Panc1 (cell line): ENCODE data around the gene ZNF316. TPM values are rescaled to one million over a fixed set of nuclear protein-coding genes. Genes with fewer than 3 reads are reported as not detected.

ENCODE experiments used
- ATAC-seq: fragments of 200-7000 bp; cut with Tn5 transposase; 2 replicates; pipeline ENCODE4 v1.9.1; 2020; ENCODE audit warnings: mild to moderate bottlenecking, moderate library complexity
- BruUV-seq: library from RNA; stranded (reverse); fragments of 400-500 nt; replicated peaks from 2 replicates; lab custom pipeline; 2021; lab: Mats Ljungman, UMichigan
- CTCF ChIA-PET: fragments of 300-600 bp; sonication (Branson Sonifier 250); formaldehyde crosslinking; loops from one replicate; lab custom pipeline; 2022; ENCODE audit warnings: antibody characterized with exemption; lab: Charles Lee
- POLR2A ChIA-PET: fragments of 300-600 bp; sonication (Branson Sonifier 250); formaldehyde crosslinking; loops from one replicate; lab custom pipeline; 2022; ENCODE audit warnings: antibody characterized with exemption; lab: Charles Lee
- DNase-seq: peaks from one replicate; pipeline ENCODE4 v3.0.0-alpha.2; 2010; ENCODE audit warnings: low read depth, low spot score
- H3K27ac ChIP-seq: 2 replicates; pipeline ENCODE4 v1.5.1; 2011; ENCODE audit warnings: mild to moderate bottlenecking, low read length, inconsistent platforms
- H3K27me3 ChIP-seq: fragments of 200-500 bp; sonication (Bioruptor generic); 2 replicates; pipeline ENCODE4 v1.6.0; 2014; ENCODE audit warnings: low read length, inconsistent platforms; ENCODE audit not compliant: control insufficient read depth, insufficient read depth
- H3K36me3 ChIP-seq: fragments of 200-500 bp; sonication (Bioruptor generic); 2 replicates; pipeline ENCODE4 v1.5.1; 2014; ENCODE audit warnings: inconsistent platforms, mild to moderate bottlenecking, low read length, moderate library complexity; ENCODE audit not compliant: control insufficient read depth, insufficient read depth
- H3K4me1 ChIP-seq: 2 replicates; pipeline ENCODE4 v1.5.1; 2011; ENCODE audit warnings: inconsistent platforms, mild to moderate bottlenecking, low read length, moderate library complexity; ENCODE audit not compliant: control insufficient read depth, insufficient read depth
- H3K4me3 ChIP-seq, 2 experiments: 2 replicates each; pipeline ENCODE4 v1.5.1; 2011 to 2012; ENCODE audit warnings: low read depth in 2 of 2, low read length in 2 of 2, mild to moderate bottlenecking in 2 of 2, inconsistent platforms in 1 of 2, moderate library complexity in 1 of 2
- H3K9me3 ChIP-seq: fragments of 200-500 bp; sonication (Bioruptor generic); 2 replicates; pipeline ENCODE4 v1.5.1; 2014; ENCODE audit warnings: low read depth, mild to moderate bottlenecking, inconsistent platforms, low read length, moderate library complexity; ENCODE audit not compliant: control insufficient read depth, insufficient read depth
- POLR2AphosphoS5 ChIP-seq: IDR thresholded peaks from 2 replicates; pipeline ENCODE4 v1.6.1; 2012; ENCODE audit warnings: mild to moderate bottlenecking, low read depth, low read length, moderate library complexity
- SIN3A ChIP-seq: IDR thresholded peaks from 2 replicates; pipeline ENCODE4 v1.6.1; 2012; ENCODE audit warnings: low read depth, mild to moderate bottlenecking, low read length, moderate library complexity, borderline replicate concordance; ENCODE audit not compliant: insufficient read depth
- TCF7L2 ChIP-seq: IDR thresholded peaks from 2 replicates; pipeline ENCODE4 v1.6.1; 2011; ENCODE audit warnings: mild to moderate bottlenecking, low read depth, low read length, inconsistent platforms
- in situ Hi-C: cut with HindIII; loops from 2 replicates; pipeline ENCODE4 v1.10.0; 2016; ENCODE audit warnings: low sequenced_read_pairs, low pct_unique_long_range_greater_than_20kb
- intact Hi-C: fragments of 100-400 bp; cut with micrococcal nuclease; formaldehyde crosslinking; loops from one replicate; pipeline ENCODE4 v1.10.0; 2022; ENCODE audit not compliant: unreplicated experiment
- total RNA-seq: library from RNA; stranded (reverse); gene quantifications from one replicate; pipeline ENCODE4 v1.2.1, GENCODE V29; 2021; ENCODE audit not compliant: unreplicated experiment
- TF ChIP-seq, protein P1 (sequence below): fragments of 450-650 bp; IDR thresholded peaks from 2 replicates; pipeline ENCODE4 v1.5.1; 2017; ENCODE audit warnings: mild to moderate bottlenecking
- TF ChIP-seq, protein P2 (sequence below), 2 experiments: IDR thresholded peaks; 2 replicates each; pipeline ENCODE4 v1.6.1; 2011 to 2012; ENCODE audit warnings: low read depth in 2 of 2, control low read depth in 1 of 2, low read length in 1 of 2, mild to moderate bottlenecking in 1 of 2, moderate library complexity in 1 of 2; ENCODE audit not compliant: insufficient read depth in 1 of 2

Gene ZNF316
- total RNA-seq, 1 experiment from 2014 or later = 37.8 TPM

DNA sequence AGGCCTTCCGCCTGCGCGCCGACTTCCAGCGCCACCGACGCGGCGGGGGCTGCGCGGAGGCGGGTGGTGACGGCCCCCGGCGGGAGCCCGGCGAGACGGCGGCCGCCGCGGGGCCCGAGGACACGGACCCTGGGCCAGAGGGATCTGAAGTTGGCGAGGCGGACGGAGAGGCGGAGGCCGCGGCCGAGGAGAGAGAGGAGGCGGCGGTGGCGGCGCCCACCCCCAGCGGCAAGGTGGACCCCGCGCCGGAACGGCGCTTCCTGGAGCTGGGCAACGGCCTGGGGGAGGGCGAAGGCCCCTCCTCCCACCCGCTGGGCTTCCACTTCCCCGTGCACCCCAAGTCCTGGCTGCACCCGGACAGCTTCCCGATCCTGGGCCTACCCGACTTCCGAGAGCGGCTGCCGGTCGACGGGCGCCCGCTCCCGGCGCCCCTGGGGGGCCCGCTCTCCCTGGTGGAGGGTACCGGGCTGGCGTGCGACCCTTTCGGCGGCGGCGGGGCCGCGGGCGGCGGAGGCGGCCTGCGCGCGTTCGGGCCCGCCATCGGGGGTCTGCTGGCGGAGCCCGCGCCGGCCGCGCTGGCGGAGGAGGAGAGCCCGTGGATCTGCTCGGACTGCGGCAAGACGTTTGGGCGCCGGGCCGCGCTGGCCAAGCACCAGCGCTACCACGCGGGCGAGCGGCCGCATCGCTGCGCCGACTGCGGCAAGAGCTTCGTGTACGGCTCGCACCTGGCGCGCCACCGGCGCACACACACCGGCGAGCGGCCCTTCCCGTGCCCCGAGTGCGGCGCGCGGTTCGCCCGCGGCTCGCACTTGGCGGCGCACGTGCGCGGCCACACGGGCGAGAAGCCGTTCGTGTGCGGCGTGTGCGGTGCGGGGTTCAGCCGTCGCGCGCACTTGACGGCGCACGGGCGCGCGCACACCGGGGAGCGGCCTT lies 16.2 kb downstream of the ZNF316 start:
- DNase-seq = no peak
- H3K9me3 ChIP-seq = no peaks in the 10 kb centered on the region; the same call in 1 of the 2 replicates
- CTCF ChIA-PET = no interaction called here
- no TSS peak for BruUV-seq
- TF ChIP-seq, protein P1, sequence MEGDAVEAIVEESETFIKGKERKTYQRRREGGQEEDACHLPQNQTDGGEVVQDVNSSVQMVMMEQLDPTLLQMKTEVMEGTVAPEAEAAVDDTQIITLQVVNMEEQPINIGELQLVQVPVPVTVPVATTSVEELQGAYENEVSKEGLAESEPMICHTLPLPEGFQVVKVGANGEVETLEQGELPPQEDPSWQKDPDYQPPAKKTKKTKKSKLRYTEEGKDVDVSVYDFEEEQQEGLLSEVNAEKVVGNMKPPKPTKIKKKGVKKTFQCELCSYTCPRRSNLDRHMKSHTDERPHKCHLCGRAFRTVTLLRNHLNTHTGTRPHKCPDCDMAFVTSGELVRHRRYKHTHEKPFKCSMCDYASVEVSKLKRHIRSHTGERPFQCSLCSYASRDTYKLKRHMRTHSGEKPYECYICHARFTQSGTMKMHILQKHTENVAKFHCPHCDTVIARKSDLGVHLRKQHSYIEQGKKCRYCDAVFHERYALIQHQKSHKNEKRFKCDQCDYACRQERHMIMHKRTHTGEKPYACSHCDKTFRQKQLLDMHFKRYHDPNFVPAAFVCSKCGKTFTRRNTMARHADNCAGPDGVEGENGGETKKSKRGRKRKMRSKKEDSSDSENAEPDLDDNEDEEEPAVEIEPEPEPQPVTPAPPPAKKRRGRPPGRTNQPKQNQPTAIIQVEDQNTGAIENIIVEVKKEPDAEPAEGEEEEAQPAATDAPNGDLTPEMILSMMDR = no peak
- no peak for TF ChIP-seq POLR2AphosphoS5
- TF ChIP-seq, protein P2, sequence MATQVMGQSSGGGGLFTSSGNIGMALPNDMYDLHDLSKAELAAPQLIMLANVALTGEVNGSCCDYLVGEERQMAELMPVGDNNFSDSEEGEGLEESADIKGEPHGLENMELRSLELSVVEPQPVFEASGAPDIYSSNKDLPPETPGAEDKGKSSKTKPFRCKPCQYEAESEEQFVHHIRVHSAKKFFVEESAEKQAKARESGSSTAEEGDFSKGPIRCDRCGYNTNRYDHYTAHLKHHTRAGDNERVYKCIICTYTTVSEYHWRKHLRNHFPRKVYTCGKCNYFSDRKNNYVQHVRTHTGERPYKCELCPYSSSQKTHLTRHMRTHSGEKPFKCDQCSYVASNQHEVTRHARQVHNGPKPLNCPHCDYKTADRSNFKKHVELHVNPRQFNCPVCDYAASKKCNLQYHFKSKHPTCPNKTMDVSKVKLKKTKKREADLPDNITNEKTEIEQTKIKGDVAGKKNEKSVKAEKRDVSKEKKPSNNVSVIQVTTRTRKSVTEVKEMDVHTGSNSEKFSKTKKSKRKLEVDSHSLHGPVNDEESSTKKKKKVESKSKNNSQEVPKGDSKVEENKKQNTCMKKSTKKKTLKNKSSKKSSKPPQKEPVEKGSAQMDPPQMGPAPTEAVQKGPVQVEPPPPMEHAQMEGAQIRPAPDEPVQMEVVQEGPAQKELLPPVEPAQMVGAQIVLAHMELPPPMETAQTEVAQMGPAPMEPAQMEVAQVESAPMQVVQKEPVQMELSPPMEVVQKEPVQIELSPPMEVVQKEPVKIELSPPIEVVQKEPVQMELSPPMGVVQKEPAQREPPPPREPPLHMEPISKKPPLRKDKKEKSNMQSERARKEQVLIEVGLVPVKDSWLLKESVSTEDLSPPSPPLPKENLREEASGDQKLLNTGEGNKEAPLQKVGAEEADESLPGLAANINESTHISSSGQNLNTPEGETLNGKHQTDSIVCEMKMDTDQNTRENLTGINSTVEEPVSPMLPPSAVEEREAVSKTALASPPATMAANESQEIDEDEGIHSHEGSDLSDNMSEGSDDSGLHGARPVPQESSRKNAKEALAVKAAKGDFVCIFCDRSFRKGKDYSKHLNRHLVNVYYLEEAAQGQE (IDR thresholded peaks at IDR 0.05; ENCODE audit: insufficient read depth in 1 of 2, low read depth in 2 of 2, low read length in 1 of 2) = no peak
- TF ChIP-seq SIN3A = no peak
- TF ChIP-seq TCF7L2 = no peak
- no peak overlapping the region for H3K4me3 ChIP-seq
- intact Hi-C loops (no loop called here), in situ Hi-C loops (no loop called here)
- ATAC-seq = no peak
- H3K36me3 ChIP-seq = no peaks in the 10 kb centered on the region; the same call in 1 of the 2 replicates
- H3K27ac ChIP-seq = no peak overlapping the region
- POLR2A ChIA-PET = no interaction called here
- no peaks in the 10 kb centered on the region for H3K27me3 ChIP-seq
- H3K4me1 ChIP-seq = no peaks in the 10 kb centered on the region

DNA sequence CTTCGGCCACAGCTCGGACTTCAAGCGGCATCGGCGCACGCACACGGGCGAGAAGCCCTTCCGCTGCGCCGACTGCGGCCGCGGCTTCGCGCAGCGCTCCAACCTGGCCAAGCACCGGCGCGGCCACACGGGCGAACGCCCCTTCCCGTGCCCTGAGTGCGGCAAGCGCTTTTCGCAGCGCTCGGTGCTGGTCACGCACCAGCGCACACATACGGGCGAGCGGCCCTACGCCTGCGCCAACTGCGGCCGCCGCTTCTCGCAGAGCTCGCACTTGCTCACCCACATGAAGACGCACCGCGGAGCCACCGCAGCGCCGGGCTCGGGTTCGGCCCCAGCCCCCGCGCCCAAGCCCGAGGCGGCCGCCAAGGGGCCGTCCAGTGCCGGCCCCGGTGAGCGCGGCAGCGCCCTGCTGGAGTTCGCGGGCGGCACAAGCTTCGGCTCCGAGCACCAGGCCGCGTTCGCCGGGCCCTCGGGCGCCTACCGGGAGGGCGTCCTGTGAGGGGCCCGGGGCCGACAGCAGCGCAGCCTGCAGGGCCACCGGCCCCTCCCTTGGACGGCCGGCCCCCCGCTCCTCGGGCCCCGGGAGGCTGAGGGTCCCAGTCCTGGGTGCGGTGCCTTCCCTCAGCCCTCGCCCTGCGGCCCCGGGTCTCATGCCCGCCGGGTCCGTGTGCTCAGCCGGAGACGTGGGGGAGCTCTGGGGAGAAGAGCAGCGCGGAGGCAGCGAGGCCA lies 17.2 kb downstream of the ZNF316 start:
- ATAC-seq (no peak), DNase-seq (no peak)
- H3K36me3 ChIP-seq = no peaks in the 10 kb centered on the region; the same call in 1 of the 2 replicates
- ChIA-PET CTCF (no interaction called here), POLR2A (no interaction called here)
- H3K9me3 ChIP-seq = no peaks in the 10 kb centered on the region; the same call in 1 of the 2 replicates
- H3K4me3 ChIP-seq = no peak overlapping the region
- no TSS peak for BruUV-seq
- no peak overlapping the region for H3K27ac ChIP-seq
- TF ChIP-seq, protein P2 (IDR thresholded peaks at IDR 0.05; ENCODE audit: insufficient read depth in 1 of 2, low read depth in 2 of 2, low read length in 1 of 2) = no peak
- no peak for TF ChIP-seq SIN3A
- TF ChIP-seq, protein P1 = no peak
- TF ChIP-seq TCF7L2 = no peak
- no peak for TF ChIP-seq POLR2AphosphoS5
- intact Hi-C loops = no loop called here
- peaks cover 8% of the 10 kb centered on the region for H3K4me1 ChIP-seq
- in situ Hi-C loops = no loop called here
- H3K27me3 ChIP-seq = no peaks in the 10 kb centered on the region
